ENCODE results near the gene BAG5.
"Not testable (repeated sequence)": the region's sequence is repeated elsewhere in the genome, so short reads cannot be mapped to it uniquely, and the experiment has no call there.

Gene BAG5

GRCh38 chr14:103521951-103522563, 40.4 kb downstream of the BAG5 start:
- no peak for DNase-seq

DNA sequence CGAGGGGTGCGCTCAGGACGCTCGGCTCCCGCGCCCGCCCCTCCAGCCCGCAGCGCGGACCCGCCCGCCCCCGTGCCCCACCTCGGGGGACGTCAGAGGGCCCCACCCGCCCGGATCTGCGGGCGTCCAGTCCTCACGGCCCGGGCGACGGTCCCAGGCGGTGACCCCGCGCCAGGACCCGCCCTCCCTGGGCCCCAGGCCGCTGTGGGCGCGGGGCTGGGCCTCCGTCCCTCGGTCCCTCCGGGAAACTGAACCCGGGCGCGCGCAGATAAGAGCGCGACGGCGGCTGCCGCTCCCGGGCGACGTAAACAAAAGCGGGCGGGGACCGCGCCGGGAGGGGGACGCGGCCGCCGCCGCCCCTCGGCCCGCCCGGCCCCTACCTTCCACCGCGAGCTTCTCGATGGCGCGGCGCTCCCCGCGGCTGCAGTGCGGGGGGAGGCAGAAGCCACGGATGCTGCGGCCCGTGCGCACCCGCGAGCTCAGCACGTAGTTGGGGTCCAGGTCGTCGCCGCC, 41.0 kb downstream of the BAG5 start:
- no peak for DNase-seq

DNA sequence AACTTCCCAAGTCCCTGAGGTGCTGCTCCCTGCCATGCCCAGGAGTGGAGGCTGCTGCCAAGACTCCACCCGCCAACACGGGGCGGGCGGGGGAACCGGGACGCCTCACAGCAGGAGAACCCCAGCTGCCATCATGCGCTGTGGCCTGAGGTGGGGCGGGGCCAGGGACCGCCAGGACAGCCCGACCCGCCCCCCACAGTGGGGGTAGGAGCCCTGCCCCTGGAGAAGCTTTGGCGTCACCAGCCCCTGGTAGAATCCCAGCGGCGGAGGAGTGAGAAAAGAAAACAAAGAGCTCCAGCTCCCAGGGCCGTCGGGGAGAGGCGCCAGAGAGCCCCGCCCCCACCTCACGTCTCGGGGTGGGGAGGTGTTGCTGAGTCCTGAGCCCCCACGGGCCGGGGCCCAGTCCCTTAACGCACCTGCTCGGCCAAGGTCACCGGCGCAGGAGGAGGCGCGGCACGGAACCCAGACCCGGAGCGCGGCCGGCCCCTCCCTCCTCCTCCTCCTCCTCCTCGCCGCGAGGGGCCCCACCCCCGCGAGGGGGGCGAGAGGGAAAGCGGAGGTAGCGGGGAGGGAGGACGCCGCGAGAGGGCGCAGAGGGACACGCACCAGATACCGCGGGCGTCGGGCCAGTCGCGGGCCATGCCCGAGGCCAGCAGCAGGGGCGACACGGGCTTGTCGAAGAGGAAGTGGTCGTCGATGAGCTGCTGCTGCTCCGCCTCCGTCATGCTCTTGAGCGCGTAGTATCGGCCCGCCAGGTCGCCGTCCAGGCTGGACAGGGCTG, 41.6 kb downstream of the BAG5 start:
- DNase-seq: peak; percentile 60

- DNase-seq: no peak
Observed at GRCh38 chr14:103520269-103520656, 42.2 kb downstream of the BAG5 start.

DNA sequence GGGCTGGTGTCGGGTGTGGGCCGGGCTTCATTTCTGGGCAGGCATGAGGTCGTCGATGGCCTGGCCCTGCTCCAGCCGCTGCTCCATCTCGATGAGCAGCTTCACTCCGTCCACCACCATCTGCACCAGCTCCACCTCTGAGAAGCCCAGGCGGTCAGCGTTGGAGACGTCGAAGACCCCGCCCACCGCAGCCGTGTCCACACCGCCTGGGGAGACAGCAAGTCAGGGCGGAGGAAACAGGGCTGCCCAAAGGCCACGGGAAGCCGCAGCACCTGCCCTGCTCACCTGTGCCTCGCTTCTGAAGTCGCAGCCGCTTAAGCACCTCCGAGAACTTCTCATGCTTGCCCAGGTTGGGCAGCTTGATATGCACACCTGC, 42.6 kb downstream of the BAG5 start:
- no peak for DNase-seq

DNA sequence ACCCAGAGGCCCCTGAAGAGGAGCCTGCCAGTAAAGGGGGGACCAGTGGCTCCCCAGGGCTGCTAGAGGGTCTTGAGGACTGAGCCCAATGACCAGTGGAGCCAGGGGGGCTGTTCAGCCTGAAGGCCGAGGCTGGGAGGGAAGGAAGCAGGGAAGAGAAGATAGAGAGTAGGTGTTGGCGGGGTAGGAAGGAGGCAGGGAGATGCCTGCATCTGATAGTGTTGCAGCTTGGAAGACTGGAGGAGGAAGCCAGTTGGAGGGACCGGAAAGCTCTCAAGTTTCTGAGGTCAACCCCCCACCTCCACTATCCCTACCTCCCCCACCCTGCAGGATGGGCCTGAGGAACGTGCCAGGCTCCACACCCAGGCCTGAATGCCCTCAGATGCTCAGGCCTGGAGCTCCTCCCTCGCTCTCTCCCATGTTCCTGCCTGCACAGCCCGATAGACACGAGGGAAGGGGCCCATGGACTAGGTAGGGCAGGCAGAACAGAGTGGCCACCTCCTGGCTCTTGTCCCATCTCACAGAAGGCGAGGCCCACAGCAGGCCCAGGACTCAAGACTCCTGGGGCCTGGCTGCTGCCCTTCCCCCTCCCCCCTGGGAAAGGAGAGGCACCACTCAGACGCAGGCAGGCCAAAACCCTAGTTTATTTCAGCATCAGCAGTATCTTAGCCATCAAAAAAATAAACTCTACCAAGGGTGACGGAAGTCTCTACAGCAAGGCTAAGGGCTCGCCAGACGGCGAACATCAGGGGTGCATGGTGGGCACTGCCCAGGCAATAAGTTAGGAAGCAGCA, 43.2 kb downstream of the BAG5 start:
- no peak for DNase-seq

DNA sequence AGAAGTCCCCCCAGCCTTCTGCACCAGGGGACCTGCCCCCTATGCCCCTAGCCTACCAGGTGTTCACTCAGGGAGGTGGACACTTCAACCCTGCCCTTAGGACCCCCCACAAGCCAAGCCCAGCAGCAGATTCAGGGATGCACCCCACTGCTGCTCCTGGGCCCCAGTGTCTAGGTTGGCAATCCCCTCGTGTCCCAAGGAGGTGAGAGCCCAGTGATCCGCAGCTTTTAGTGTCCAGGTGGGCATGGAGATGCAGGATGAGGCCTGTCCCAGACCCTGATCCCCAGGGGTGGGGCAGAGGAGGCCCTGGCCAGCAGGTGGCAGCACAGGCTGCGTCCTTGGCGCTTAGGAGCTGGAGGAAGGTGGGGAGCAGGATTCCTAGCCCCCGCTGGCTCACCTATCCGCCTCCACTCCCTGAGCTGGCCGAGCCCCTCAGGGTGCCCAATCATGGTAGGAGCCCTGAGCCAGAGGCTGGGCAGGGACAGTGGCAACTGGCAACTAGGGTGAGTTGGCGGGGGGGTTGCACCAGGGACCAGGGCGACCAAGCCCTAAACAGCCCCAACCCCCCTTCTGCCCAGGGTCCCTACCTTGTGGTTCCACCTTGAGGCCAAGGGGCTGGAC, 43.9 kb downstream of the BAG5 start:
- DNase-seq: peak; percentile 47

DNA sequence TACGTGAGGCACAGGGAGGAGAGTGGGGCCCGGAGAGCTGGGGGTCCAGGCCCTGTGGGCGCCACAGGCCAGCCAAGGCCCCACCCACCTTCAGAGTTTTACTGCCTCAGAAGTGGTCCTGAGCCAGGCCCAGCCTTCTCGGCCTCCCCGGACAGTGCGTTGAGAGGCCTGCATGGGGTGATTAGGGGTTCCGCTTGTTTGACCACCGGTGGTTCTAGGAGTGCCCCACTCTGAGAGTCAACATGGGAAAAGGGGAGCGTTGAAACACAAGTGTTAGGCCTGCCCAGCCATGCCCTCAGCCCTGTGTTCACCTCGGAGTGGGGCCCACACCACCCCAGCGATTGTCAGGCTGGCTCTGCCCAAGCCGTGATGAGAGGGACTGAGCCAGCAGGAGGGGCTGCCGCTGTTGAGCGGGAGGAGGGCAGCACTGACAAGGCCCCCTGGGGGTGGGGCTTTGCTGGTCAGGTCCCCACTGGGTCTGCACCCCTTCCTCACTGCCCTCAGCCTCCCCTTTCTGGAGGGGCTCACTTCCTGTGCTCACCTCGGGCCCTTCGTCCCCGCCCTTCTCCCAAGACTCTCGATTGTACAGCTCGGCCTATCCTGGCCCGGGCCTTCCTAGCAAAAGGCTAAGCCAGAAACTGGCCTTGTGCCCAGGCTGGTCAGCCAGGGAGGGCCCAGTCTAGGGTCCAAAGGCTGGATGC, 44.6 kb downstream of the BAG5 start:
- no peak for DNase-seq

GRCh38 chr14:103517174-103517566, 45.3 kb downstream of the BAG5 start:
- no peak for DNase-seq

- DNase-seq: no peak
Observed at GRCh38 chr14:103516426-103517173, 45.9 kb downstream of the BAG5 start.

DNA sequence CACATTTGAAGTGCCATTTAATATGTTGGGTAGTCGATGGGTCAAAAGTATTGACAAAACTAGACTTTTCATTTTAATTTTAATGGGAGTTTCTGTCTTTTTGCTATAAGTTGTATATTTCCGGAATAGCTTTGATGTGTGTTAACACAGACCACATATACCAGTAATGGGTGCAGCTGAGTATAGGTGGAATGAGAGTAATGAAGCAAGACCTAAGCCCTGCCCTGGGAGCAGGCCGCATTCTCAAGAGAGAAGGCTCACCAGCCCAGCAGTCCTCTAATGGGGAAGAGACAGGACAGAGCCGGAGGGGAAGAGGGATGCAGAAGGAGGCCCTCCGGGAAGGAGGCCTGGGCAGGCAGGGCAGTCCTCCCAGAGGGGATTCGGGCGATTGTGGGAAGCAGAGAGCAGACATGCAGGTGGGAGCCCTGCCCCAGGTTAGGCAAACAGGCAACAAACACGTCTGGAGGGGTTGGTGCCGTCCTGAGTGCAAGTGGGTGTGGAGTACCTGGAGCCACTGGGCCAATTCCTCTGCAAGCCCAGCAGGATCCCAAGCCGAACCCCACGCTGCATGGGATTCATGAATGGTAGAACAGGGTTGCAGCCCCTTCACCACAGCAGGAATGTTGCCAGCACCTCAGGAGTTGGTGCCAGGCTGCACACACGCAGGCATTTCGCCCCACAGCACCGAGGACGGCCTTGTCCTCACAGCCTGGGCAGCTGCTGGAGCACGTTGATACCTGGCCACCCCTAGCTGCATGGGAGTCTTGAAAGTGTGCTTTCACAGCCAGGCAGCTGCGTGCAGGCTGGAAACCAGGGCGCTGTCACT, 47.6 kb downstream of the BAG5 start:
- no peak for DNase-seq

DNA sequence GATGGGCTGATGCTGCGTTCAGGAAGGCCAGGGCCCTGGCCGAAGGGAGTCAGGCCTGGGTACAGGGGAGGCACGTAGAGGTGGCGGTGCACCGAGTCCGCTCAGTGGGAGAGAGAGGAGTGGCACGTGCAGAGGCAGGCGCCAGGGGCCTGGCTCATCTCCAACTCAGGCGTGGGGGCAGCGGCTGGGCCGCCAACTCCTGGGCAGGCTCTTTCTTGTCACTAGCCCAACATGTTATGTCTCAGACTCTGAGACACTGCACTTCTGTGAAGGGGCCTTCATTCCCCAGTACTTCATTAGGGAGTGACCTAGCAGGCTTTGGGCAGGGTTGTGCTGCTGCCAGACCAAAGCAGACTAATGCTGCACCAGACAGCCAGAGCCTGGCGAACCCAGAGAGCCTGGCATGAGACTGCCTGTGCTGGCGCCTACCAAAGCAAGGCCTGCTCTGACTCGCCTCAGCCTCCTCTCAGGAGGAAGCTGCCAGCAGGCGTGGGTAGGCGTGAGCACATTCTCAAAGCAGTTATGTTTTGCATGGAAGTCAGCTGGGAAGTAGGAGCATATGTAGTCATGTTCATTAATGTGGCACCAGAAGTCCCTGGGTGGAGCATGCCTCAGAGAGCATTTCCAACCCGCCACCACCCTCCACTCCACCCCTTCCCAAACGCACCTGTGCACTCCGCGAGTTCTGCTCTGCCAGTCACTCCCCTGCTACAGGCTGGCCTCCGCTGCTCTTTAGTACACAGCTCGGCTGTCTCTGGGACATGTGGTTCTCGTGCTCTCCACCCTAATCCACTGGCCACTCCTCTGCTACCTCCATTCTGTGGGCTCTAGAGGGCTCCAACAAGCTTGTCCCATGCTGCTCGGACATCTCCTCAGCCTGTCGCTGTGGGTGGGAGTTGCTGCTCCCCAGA, 49.5 kb downstream of the BAG5 start:
- DNase-seq: no peak

GRCh38 chr14:103512180-103512579, 50.3 kb downstream of the BAG5 start:
- not testable (repeated sequence) for DNase-seq

GRCh38 chr14:103510724-103511693, 51.4 kb downstream of the BAG5 start:
- DNase-seq: no peak

- DNase-seq: no peak
Observed at GRCh38 chr14:103509864-103510723, 52.4 kb downstream of the BAG5 start.

DNA sequence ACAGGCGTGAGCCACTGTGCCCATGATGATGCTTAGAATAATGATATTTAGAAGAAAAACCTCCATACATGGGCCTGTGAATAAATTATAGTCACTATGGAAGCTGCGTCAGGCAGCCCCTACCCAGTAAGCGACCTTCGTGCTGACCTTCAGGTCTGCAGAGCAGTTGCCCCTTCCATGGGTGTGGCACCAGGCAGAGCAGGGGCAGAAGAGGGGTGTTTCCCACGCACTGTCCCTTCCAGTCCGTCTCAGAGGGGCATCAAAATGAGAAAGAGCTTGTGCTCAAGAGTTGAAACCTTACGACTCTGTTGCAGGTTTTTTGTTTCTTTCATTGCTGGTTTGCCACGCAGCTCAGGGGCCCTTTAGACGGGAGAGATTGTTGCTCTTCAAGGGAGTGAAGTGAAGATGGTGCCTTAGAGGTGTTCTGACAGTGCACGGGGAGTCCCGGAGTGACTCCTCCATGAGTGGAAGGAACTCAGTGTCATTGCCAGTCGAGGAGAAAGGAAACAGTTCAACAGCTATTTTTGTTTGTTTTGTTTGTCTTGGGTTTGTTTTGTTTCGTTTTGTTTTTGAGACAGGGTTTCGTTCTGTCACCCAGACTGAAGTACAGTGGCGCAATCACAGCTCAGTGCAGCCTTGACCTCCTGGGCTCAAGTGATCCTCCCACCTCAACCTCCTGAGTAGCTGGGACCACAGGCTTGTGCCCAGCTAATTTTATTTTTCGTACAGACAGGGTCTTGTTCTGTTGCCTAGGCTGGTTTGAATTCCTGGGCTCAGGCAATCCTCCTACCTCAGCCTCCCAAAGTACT, 53.7 kb downstream of the BAG5 start:
- DNase-seq: no peak

DNA sequence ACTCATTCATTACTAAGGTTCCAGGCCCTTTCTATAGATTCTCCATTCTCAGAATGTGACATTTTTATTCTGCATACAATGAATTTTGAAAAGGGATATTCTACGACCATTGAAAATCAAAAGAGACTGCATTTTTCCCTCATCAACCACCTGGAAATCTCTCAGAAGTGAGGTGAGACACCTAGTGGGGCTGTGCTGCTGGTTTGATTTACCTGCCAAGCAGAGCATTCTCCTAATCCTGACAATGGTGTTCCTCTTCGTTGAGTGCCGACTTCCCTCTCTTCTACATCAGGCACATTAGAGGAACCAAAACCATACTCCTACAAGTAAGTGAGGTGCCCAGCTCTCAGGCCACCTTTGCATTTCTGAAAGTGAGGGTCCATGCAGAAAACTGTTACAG, 54.7 kb downstream of the BAG5 start:
- no peak for DNase-seq

Measured in effector CD8-positive, alpha-beta T cell (primary cell).